Activated CD4-positive, alpha-beta T cell treated with anti-CD3 and anti-CD28 coated beads, Interleukin-2, amount 10 ng/mL, durations not matched to agents 7 days and 5 days (primary cell): Measurements from ENCODE around the gene TOPBP1. TPM values are rescaled to one million over a fixed set of nuclear protein-coding genes. Genes with fewer than 3 reads are reported as not detected.

Experiments used
- CTCF ChIA-PET: fragments of 350-600 bp; sonication (Branson Sonifier 250); formaldehyde crosslinking; loops from one replicate; lab custom pipeline; 2021; ENCODE audit warnings: antibody characterized with exemption; lab: Charles Lee
- POLR2A ChIA-PET: fragments of 350-600 bp; sonication (Branson Sonifier 250); formaldehyde crosslinking; loops from one replicate; lab custom pipeline; 2021; ENCODE audit warnings: antibody characterized with exemption; lab: Charles Lee
- DNase-seq: peaks from one replicate; pipeline ENCODE4 v3.0.0-alpha.2; 2020
- H3K27ac Mint-ChIP-seq: one replicate; pipeline ENCODE4 v1.8.0; 2021; ENCODE audit warnings: mild to moderate bottlenecking, moderate library complexity, mixed read lengths
- H3K27me3 Mint-ChIP-seq: one replicate; pipeline ENCODE4 v1.8.0; 2021; ENCODE audit warnings: mixed read lengths
- H3K36me3 Mint-ChIP-seq: one replicate; pipeline ENCODE4 v1.8.0; 2021; ENCODE audit warnings: low read depth, mixed read lengths
- H3K4me1 Mint-ChIP-seq: one replicate; pipeline ENCODE4 v1.8.0; 2021; ENCODE audit warnings: mixed read lengths
- H3K4me3 Mint-ChIP-seq: one replicate; pipeline ENCODE4 v1.8.0; 2021; ENCODE audit warnings: mild to moderate bottlenecking, moderate library complexity, mixed read lengths
- H3K9me3 Mint-ChIP-seq: one replicate; pipeline ENCODE4 v1.8.0; 2021; ENCODE audit warnings: mixed read lengths
- total RNA-seq, 2 experiments: library from RNA; stranded (reverse); gene quantifications; one replicate each; pipeline ENCODE4 v1.2.3, GENCODE V29; 2021

Gene TOPBP1
- total RNA-seq, 2 experiments from 2014 or later: 82.1 to 95.1 TPM

- Mint-ChIP-seq H3K9me3 (no peaks in the 10 kb centered on the region), H3K27ac (peak overlapping the region; percentile 17), H3K4me1 (peaks cover 6% of the 10 kb centered on the region), H3K27me3 (no peaks in the 10 kb centered on the region), H3K36me3 (peaks cover 31% of the 10 kb centered on the region), H3K4me3 (no peak overlapping the region)
- no peak for DNase-seq
- ChIA-PET CTCF (interaction anchor here (1.2 kb wide), 1 partner anchor 22 kb away, joined by 4 read pairs; no protein-coding TSS in a partner anchor), POLR2A (no interaction called here)
Observed at GRCh38 chr3:133591271-133591742, 70.4 kb downstream of the TOPBP1 start.

DNA sequence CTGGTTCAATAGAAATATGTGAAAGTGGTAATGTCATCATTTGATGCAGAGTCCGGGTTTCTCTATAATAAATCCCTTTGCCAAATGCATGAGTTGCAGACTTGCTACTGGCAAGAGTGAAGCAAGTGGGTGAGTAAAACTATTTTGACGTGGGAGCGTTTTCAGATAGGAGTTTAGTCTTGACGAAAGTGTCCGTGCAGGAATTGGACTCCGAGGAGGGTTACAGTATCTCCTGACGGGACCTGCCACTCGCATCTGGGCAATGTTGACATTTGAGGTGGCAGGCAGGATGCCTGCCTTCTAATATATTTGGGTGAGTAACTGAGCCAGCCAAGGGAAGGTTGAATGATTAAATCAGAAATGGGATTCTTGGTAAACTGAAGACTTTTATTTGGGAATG is 72.2 kb downstream of the TOPBP1 start:
- Mint-ChIP-seq H3K27me3 (no peaks in the 10 kb centered on the region), H3K9me3 (no peaks in the 10 kb centered on the region), H3K4me1 (peaks cover 8% of the 10 kb centered on the region), H3K36me3 (peaks cover 43% of the 10 kb centered on the region), H3K4me3 (no peak overlapping the region), H3K27ac (no peak overlapping the region)
- ChIA-PET POLR2A (no interaction called here), CTCF (no interaction called here)
- DNase-seq: no peak

- CTCF ChIA-PET: no interaction called here
- Mint-ChIP-seq H3K9me3 (no peaks in the 10 kb centered on the region), H3K4me3 (no peak overlapping the region), H3K36me3 (peaks cover 44% of the 10 kb centered on the region), H3K4me1 (peaks cover 9% of the 10 kb centered on the region), H3K27me3 (no peaks in the 10 kb centered on the region), H3K27ac (no peak overlapping the region)
- POLR2A ChIA-PET: no interaction called here
- DNase-seq: no peak
Observed at GRCh38 chr3:133588784-133589465, 72.8 kb downstream of the TOPBP1 start.

GRCh38 chr3:133588035-133588434 is 73.7 kb downstream of the TOPBP1 start:
- POLR2A ChIA-PET: no interaction called here
- Mint-ChIP-seq H3K27ac (no peak overlapping the region), H3K4me3 (no peak overlapping the region), H3K9me3 (no peaks in the 10 kb centered on the region), H3K4me1 (peaks cover 12% of the 10 kb centered on the region), H3K27me3 (no peaks in the 10 kb centered on the region), H3K36me3 (peaks cover 52% of the 10 kb centered on the region)
- no peak for DNase-seq
- CTCF ChIA-PET: no interaction called here

- no peak for DNase-seq
- H3K9me3 Mint-ChIP-seq: no peaks in the 10 kb centered on the region
- no peaks in the 10 kb centered on the region for H3K27me3 Mint-ChIP-seq
- H3K4me1 Mint-ChIP-seq: peaks cover 35% of the 10 kb centered on the region
- no peak overlapping the region for H3K4me3 Mint-ChIP-seq
- H3K27ac Mint-ChIP-seq: no peak overlapping the region
- POLR2A ChIA-PET: no interaction called here
- CTCF ChIA-PET: interaction anchor here (1.2 kb wide), 1 partner anchor 9 kb away, joined by 4 read pairs; no protein-coding TSS in a partner anchor
- peaks cover 70% of the 10 kb centered on the region for H3K36me3 Mint-ChIP-seq
Observed at GRCh38 chr3:133583396-133583795, 78.3 kb downstream of the TOPBP1 start.

GRCh38 chr3:133578548-133579191 is 83.1 kb downstream of the TOPBP1 start:
- ChIA-PET POLR2A (no interaction called here), CTCF (interaction anchor here (1.1 to 1.6 kb wide), 6 partner anchors 16 to 91 kb away, joined by 3 to 4 read pairs (median 4); no protein-coding TSS in a partner anchor)
- peaks cover 57% of the 10 kb centered on the region for H3K4me1 Mint-ChIP-seq
- H3K4me3 Mint-ChIP-seq: peak overlapping the region; percentile 48
- no peaks in the 10 kb centered on the region for H3K9me3 Mint-ChIP-seq
- peak overlapping the region; percentile 76 for H3K27ac Mint-ChIP-seq
- no peak for DNase-seq
- H3K27me3 Mint-ChIP-seq: no peaks in the 10 kb centered on the region
- H3K36me3 Mint-ChIP-seq: peaks cover 75% of the 10 kb centered on the region

- H3K27ac Mint-ChIP-seq: peak overlapping the region; percentile 81
- DNase-seq: no peak
- peak overlapping the region; percentile 93 for H3K4me3 Mint-ChIP-seq
- peaks cover 59% of the 10 kb centered on the region for H3K4me1 Mint-ChIP-seq
- no peaks in the 10 kb centered on the region for H3K9me3 Mint-ChIP-seq
- ChIA-PET CTCF (interaction anchor here (0.6 to 0.7 kb wide), 2 partner anchors 76 to 296 kb away, joined by 3 to 4 read pairs; no protein-coding TSS in a partner anchor), POLR2A (interaction anchor here (0.6 kb wide), 1 partner anchor 34 kb away, joined by 5 read pairs; no protein-coding TSS in a partner anchor)
- H3K36me3 Mint-ChIP-seq: peaks cover 55% of the 10 kb centered on the region
- no peaks in the 10 kb centered on the region for H3K27me3 Mint-ChIP-seq
Observed at GRCh38 chr3:133576169-133576568, 85.6 kb downstream of the TOPBP1 start.

GRCh38 chr3:133575086-133575485 is 86.7 kb downstream of the TOPBP1 start:
- Mint-ChIP-seq H3K27ac (peak overlapping the region; percentile 95), H3K9me3 (no peaks in the 10 kb centered on the region), H3K36me3 (peaks cover 51% of the 10 kb centered on the region), H3K4me3 (peak overlapping the region; percentile 93), H3K27me3 (no peaks in the 10 kb centered on the region), H3K4me1 (peaks cover 62% of the 10 kb centered on the region)
- ChIA-PET POLR2A (interaction anchor here (0.9 kb wide), 1 partner anchor 133 kb away, joined by 4 read pairs; no protein-coding TSS in a partner anchor), CTCF (interaction anchor here (0.6 to 0.9 kb wide), 5 partner anchors 9 to 133 kb away, joined by 3 to 4 read pairs (median 3); no protein-coding TSS in a partner anchor)
- DNase-seq: no peak

DNA sequence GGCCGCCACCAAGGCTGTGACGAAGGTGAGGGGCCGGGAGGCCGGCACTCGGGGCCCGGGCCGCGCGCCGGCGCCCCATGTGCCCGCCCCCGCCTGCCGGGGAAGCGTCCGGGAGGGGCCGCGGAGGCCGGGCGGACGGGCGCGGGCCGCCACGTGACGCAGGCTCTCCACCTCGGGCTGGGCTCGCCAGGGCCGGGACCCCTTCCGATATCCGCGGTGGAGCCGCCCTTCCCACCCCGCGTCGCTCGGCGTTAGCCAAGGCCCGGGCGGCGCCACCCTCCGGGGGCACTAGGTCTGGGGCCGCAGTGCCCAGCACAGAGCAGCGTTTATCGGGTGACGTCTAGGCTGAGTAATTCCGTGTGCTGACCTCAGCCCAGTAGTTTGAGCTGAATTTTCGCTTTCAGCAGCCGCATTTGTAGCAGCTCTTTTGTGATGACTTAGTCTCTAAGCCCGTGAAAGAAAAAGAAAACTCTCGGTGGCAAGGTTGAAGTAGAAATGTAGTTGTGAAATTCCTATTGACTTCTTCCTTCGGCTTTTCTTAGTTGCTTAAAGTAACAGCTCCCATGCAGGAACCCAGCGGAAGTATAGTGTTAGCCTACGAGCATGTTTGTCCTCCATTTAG is 87.4 kb downstream of the TOPBP1 start:
- CTCF ChIA-PET: interaction anchor here (0.5 to 1.4 kb wide), 7 partner anchors 10 to 201 kb away, joined by 3 to 5 read pairs (median 3); no protein-coding TSS in a partner anchor
- peak; percentile 60 for DNase-seq
- peaks cover 63% of the 10 kb centered on the region for H3K4me1 Mint-ChIP-seq
- H3K4me3 Mint-ChIP-seq: peak overlapping the region; percentile 93
- H3K27me3 Mint-ChIP-seq: no peaks in the 10 kb centered on the region
- POLR2A ChIA-PET: interaction anchor here (0.9 kb wide), 1 partner anchor 133 kb away, joined by 4 read pairs; no protein-coding TSS in a partner anchor
- H3K9me3 Mint-ChIP-seq: no peaks in the 10 kb centered on the region
- H3K27ac Mint-ChIP-seq: peak overlapping the region; percentile 95
- peaks cover 46% of the 10 kb centered on the region for H3K36me3 Mint-ChIP-seq

DNA sequence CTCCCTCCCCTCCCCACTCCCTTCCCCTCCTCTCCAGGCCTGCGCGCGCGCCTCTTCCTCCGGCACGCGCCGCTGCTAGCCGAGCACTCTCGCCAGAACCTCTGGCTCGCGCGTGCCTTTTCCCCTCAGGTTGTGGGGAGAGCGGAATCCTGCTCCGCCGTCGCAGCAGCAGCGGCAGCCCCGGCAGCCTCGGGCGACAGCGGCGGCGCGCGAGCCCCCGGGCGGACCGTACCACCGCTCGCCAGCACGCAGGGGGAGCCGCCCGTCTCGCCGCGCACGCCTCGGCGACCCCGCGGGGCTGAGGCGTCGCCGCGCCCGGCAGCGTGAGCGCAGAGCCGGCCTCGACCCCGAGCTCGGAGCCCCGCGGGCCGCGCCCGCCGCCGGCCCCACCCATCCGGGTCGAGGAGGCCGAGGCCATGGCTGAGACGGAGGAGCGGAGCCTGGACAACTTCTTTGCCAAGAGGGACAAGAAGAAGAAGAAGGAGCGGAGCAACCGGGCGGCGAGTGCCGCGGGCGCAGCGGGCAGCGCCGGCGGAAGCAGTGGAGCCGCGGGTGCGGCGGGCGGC is 88.0 kb downstream of the TOPBP1 start, which contains the start of gene CDV3:
TSS of gene CDV3 (plus strand) at position 58 of the 566 bp plus-strand sequence. CDS start at position 417, 359 bp downstream.
- Mint-ChIP-seq H3K27ac (peak within 1 kb of the TSS; percentile 99), H3K9me3 (no peaks in the 10 kb centered on the region), H3K4me1 (peaks cover 56% of the 10 kb centered on the region), H3K27me3 (no peaks in the 10 kb centered on the region), H3K4me3 (peak within 1 kb of the TSS; percentile 93), H3K36me3 (peaks cover 39% of the 10 kb centered on the region)
- POLR2A ChIA-PET: interaction anchor here (0.5 to 0.8 kb wide), 2 partner anchors 12 to 67 kb away, joined by 3 read pairs; no protein-coding TSS in a partner anchor
- CTCF ChIA-PET: interaction anchor here (0.5 to 2.2 kb wide), 7 partner anchors 10 to 200 kb away, joined by 3 to 10 read pairs (median 5); no protein-coding TSS in a partner anchor
- no peak for DNase-seq

DNA sequence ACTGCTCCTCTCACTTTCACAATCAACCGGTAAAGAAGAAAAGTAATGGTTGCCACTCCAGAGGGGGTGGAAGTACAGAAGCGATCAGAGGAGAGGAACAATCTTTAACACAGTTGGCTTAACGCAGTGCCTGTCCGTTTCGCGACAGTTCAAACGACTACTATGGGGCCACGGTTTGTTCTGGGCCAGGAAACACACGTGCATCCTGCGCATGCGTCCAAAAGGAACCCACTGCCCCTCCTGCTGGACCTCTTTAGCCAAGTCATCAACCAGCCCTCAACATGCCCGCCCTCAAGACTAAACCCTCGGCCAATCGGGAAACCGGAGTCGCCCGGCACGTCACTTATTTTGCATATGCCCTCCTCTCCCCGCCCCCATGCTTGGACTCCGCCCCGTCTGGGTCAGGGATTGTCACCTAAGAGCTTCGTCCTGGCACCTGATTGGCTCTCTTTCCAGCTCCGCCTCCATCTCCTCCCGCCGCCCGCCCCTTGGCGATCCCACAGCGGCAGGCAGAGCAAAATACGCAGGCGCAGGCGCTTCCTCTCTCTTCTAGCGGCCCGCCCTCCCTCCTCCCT is 88.6 kb downstream of the TOPBP1 start:
- Mint-ChIP-seq H3K4me1 (peaks cover 51% of the 10 kb centered on the region), H3K27me3 (no peaks in the 10 kb centered on the region), H3K9me3 (no peaks in the 10 kb centered on the region), H3K36me3 (peaks cover 34% of the 10 kb centered on the region), H3K4me3 (peak overlapping the region; percentile 77), H3K27ac (peak overlapping the region; percentile 99)
- CTCF ChIA-PET: interaction anchor here (0.6 to 2.2 kb wide), 7 partner anchors 9 to 1002 kb away, joined by 3 to 10 read pairs (median 3); no protein-coding TSS in a partner anchor
- DNase-seq: peak; percentile 100
- POLR2A ChIA-PET: interaction anchor here (0.5 to 1.0 kb wide), 5 partner anchors 8 to 132 kb away, joined by 3 to 4 read pairs (median 3); no protein-coding TSS in a partner anchor
